Measurements from ENCODE around the gene ATP5PO.
"Not testable (repeated sequence)": the region's sequence is repeated elsewhere in the genome, so short reads cannot be mapped to it uniquely, and the experiment has no call there.

Gene ATP5PO

GRCh38 chr21:33867868-33868267 lies 47.7 kb downstream of the ATP5PO start:
- DNase-seq (ENCODE audit: low spot score): not testable (repeated sequence)

- no peak for DNase-seq (ENCODE audit: low spot score)
Measured at GRCh38 chr21:33866826-33867225, 48.8 kb downstream of the ATP5PO start.

GRCh38 chr21:33865996-33866575 lies 49.5 kb downstream of the ATP5PO start:
- DNase-seq (ENCODE audit: low spot score): no peak

- no peak for DNase-seq (ENCODE audit: low spot score)
Measured at GRCh38 chr21:33865176-33865575, 50.4 kb downstream of the ATP5PO start.

- DNase-seq (ENCODE audit: low spot score): no peak
Measured at GRCh38 chr21:33864150-33864549, 51.5 kb downstream of the ATP5PO start.

GRCh38 chr21:33863191-33863590 lies 52.4 kb downstream of the ATP5PO start:
- not testable (repeated sequence) for DNase-seq (ENCODE audit: low spot score)

GRCh38 chr21:33861125-33861524 lies 54.5 kb downstream of the ATP5PO start:
- DNase-seq (ENCODE audit: low spot score): no peak

GRCh38 chr21:33860332-33860879 lies 55.2 kb downstream of the ATP5PO start:
- DNase-seq (ENCODE audit: low spot score): no peak

- no peak for DNase-seq (ENCODE audit: low spot score)
Measured at GRCh38 chr21:33859373-33860102, 56.1 kb downstream of the ATP5PO start.

GRCh38 chr21:33858667-33859372 lies 56.8 kb downstream of the ATP5PO start:
- DNase-seq (ENCODE audit: low spot score): no peak

GRCh38 chr21:33857846-33858666 lies 57.5 kb downstream of the ATP5PO start:
- no peak for DNase-seq (ENCODE audit: low spot score)

GRCh38 chr21:33856893-33857527 lies 58.6 kb downstream of the ATP5PO start:
- DNase-seq (ENCODE audit: low spot score): no peak

GRCh38 chr21:33855190-33855589 lies 60.4 kb downstream of the ATP5PO start:
- DNase-seq (ENCODE audit: low spot score): no peak

- DNase-seq (ENCODE audit: low spot score): no peak
Measured at GRCh38 chr21:33854604-33855003, 61.0 kb downstream of the ATP5PO start.
